RWPE2 (cell line): Measurements from ENCODE around the gene GRB14.

Experiments used
- ATAC-seq: fragments of 200-7000 bp; cut with Tn5 transposase; 3 replicates; pipeline ENCODE4 v1.9.1; 2021; ENCODE audit warnings: low read depth
- DNase-seq: peaks from one replicate; pipeline ENCODE4 v3.0.0-alpha.2; 2020; ENCODE audit warnings: low spot score
- H3K27ac ChIP-seq: fragments of 450-650 bp; 2 replicates; pipeline ENCODE4 v1.5.1; 2017; ENCODE audit warnings: mild to moderate bottlenecking; ENCODE audit not compliant: poor library complexity, severe bottlenecking
- H3K27me3 ChIP-seq: fragments of 250-450 bp; sonication (Bioruptor Pico); 2 replicates; pipeline ENCODE4 v1.5.1; 2021; ENCODE audit warnings: mild to moderate bottlenecking, moderate library complexity; ENCODE audit not compliant: insufficient read depth, poor library complexity, severe bottlenecking
- H3K36me3 ChIP-seq: fragments of 250-450 bp; sonication (Bioruptor Pico); 2 replicates; pipeline ENCODE4 v1.5.1; 2020; ENCODE audit warnings: low read depth, mild to moderate bottlenecking, moderate library complexity
- H3K4me1 ChIP-seq: fragments of 250-450 bp; sonication (Bioruptor Pico); 2 replicates; pipeline ENCODE4 v1.5.1; 2021; ENCODE audit warnings: mild to moderate bottlenecking, moderate library complexity; ENCODE audit not compliant: insufficient read depth, poor library complexity, severe bottlenecking
- H3K4me3 ChIP-seq: fragments of 250-450 bp; sonication (Bioruptor Pico); 2 replicates; pipeline ENCODE4 v1.5.1; 2021; ENCODE audit warnings: mild to moderate bottlenecking, moderate library complexity; ENCODE audit not compliant: severe bottlenecking
- H3K9me3 ChIP-seq: fragments of 250-450 bp; sonication (Bioruptor Pico); 2 replicates; pipeline ENCODE4 v1.5.1; 2021; ENCODE audit warnings: mild to moderate bottlenecking, moderate library complexity; ENCODE audit not compliant: severe bottlenecking
- CTCF ChIP-seq: fragments of 450-650 bp; IDR thresholded peaks from one replicate; pipeline ENCODE4 v1.5.1; 2017; ENCODE audit warnings: mild to moderate bottlenecking, moderate library complexity; ENCODE audit not compliant: poor library complexity, severe bottlenecking

GRB14 gene

GRCh38 chr2:164600763-164601162 lies 20.5 kb downstream of the GRB14 start:
- no peak for ATAC-seq
- TF ChIP-seq CTCF, result no peak
- Histone ChIP-seq H3K9me3 (no peaks in the 10 kb centered on the region), H3K27me3 (no peaks in the 10 kb centered on the region), H3K4me3 (no peak overlapping the region), H3K27ac (no peak overlapping the region), H3K4me1 (no peaks in the 10 kb centered on the region), H3K36me3 (no peaks in the 10 kb centered on the region)
- no peak for DNase-seq

GRCh38 chr2:164599954-164600589 lies 21.2 kb downstream of the GRB14 start:
- Histone ChIP-seq H3K4me1 (no peaks in the 10 kb centered on the region), H3K36me3 (no peaks in the 10 kb centered on the region), H3K27me3 (no peaks in the 10 kb centered on the region), H3K27ac (no peak overlapping the region), H3K9me3 (no peaks in the 10 kb centered on the region), H3K4me3 (no peak overlapping the region)
- ATAC-seq (peak; percentile 81), DNase-seq (no peak)
- TF ChIP-seq CTCF, result peak; percentile 87

GRCh38 chr2:164597983-164598382 lies 23.3 kb downstream of the GRB14 start:
- no peak for ATAC-seq
- Histone ChIP-seq H3K4me1 (no peaks in the 10 kb centered on the region), H3K27me3 (no peaks in the 10 kb centered on the region), H3K9me3 (no peaks in the 10 kb centered on the region), H3K27ac (no peak overlapping the region), H3K36me3 (no peaks in the 10 kb centered on the region), H3K4me3 (no peak overlapping the region)
- DNase-seq, result no peak
- no peak for TF ChIP-seq CTCF

GRCh38 chr2:164595031-164595430 lies 26.3 kb downstream of the GRB14 start:
- Histone ChIP-seq H3K9me3 (no peaks in the 10 kb centered on the region), H3K36me3 (no peaks in the 10 kb centered on the region), H3K4me1 (no peaks in the 10 kb centered on the region), H3K27ac (no peak overlapping the region), H3K4me3 (no peak overlapping the region), H3K27me3 (no peaks in the 10 kb centered on the region)
- TF ChIP-seq CTCF, result no peak
- ATAC-seq (no peak), DNase-seq (no peak)

GRCh38 chr2:164593959-164594358 lies 27.3 kb downstream of the GRB14 start:
- Histone ChIP-seq H3K4me3 (no peak overlapping the region), H3K27me3 (no peaks in the 10 kb centered on the region), H3K27ac (no peak overlapping the region), H3K9me3 (no peaks in the 10 kb centered on the region), H3K36me3 (no peaks in the 10 kb centered on the region), H3K4me1 (no peaks in the 10 kb centered on the region)
- DNase-seq, result no peak
- no peak for ATAC-seq
- no peak for TF ChIP-seq CTCF
